GM12878 (cell line): ENCODE data around the gene HP1BP3.

Experiments
- CTCF ChIP-seq, 3 experiments: IDR thresholded peaks in 2 of 3; conservative IDR thresholded peaks in 1 of 3; 2 replicates each; pipeline ENCODE4 v1.5.1; 2011; ENCODE audit warnings: low read depth in 3 of 3, low read length in 3 of 3, mild to moderate bottlenecking in 3 of 3, control low read depth in 2 of 3, moderate library complexity in 2 of 3, inconsistent platforms in 1 of 3, mixed read lengths in 1 of 3; ENCODE audit not compliant: control insufficient read depth in 2 of 3, insufficient read depth in 1 of 3; ENCODE audit errors: extremely low read depth in 1 of 3
- EGR1 ChIP-seq, 2 experiments: IDR thresholded peaks; 1 replicate in 1 of 2; 2 replicates in 1 of 2; pipeline ENCODE4 v1.6.1; 2011 to 2012; ENCODE audit warnings: low read depth in 2 of 2, low read length in 2 of 2, borderline replicate concordance in 1 of 2, mild to moderate bottlenecking in 1 of 2, moderate library complexity in 1 of 2
- HDAC2 ChIP-seq: fragments of 200-600 bp; sonication (generic); IDR thresholded peaks from 2 replicates; pipeline ENCODE4 v1.6.1; 2017
- POLR2A ChIP-seq: IDR thresholded peaks from 2 replicates; pipeline ENCODE4 v1.6.1; 2011; ENCODE audit warnings: low read depth, mild to moderate bottlenecking, low read length
- POLR2AphosphoS2 ChIP-seq: IDR thresholded peaks from 2 replicates; pipeline ENCODE4 v1.6.1; 2011; ENCODE audit warnings: low read depth, mild to moderate bottlenecking, low read length, improper control_type of control experiment, moderate library complexity
- POLR2AphosphoS5 ChIP-seq: IDR thresholded peaks from 2 replicates; pipeline ENCODE4 v1.6.1; 2011; ENCODE audit warnings: mild to moderate bottlenecking, low read length, inconsistent platforms
- RAD21 ChIP-seq: IDR thresholded peaks from 2 replicates; pipeline ENCODE4 v1.6.1; 2011; ENCODE audit warnings: mild to moderate bottlenecking, low read depth, low read length, moderate library complexity; ENCODE audit not compliant: insufficient read depth

GRCh38 chr1:20695515-20695914 is 91.6 kb downstream of the HP1BP3 start:
- TF ChIP-seq CTCF (IDR thresholded peaks at IDR 0.05 in 2 of 3, conservative IDR thresholded peaks at IDR 0.05 in 1 of 3; ENCODE audit: control insufficient read depth in 2 of 3, extremely low read depth in 1 of 3, insufficient read depth in 1 of 3, low read depth in 3 of 3, low read length in 3 of 3) (no peak), POLR2AphosphoS2 (no peak), EGR1 (IDR thresholded peaks at IDR 0.05; ENCODE audit: borderline replicate concordance in 1 of 2, low read depth in 2 of 2, low read length in 2 of 2) (no peak), RAD21 (no peak), POLR2A (no peak), POLR2AphosphoS5 (no peak), HDAC2 (no peak)
